ENCODE data around the gene BACH1. TPM values are rescaled to one million over a fixed set of nuclear protein-coding genes. Genes with fewer than 3 reads are reported as not detected.

Gene BACH1
- total and polyA plus RNA-seq, 11 donors: 5.3 to 83.4 (median 36.7) TPM

GRCh38 chr21:29372063-29372802 lies 73.5 kb downstream of the BACH1 start:
- H3K27me3 ChIP-seq: no peaks in the 10 kb centered on the region
- no peak overlapping the region for H3K27ac ChIP-seq
- DNase-seq (peak in 4 of 5 donors; percentile 34 to 66 (median 46)), ATAC-seq (peak; percentile 73 to 94 (median 88))
- TF ChIP-seq, protein P1, sequence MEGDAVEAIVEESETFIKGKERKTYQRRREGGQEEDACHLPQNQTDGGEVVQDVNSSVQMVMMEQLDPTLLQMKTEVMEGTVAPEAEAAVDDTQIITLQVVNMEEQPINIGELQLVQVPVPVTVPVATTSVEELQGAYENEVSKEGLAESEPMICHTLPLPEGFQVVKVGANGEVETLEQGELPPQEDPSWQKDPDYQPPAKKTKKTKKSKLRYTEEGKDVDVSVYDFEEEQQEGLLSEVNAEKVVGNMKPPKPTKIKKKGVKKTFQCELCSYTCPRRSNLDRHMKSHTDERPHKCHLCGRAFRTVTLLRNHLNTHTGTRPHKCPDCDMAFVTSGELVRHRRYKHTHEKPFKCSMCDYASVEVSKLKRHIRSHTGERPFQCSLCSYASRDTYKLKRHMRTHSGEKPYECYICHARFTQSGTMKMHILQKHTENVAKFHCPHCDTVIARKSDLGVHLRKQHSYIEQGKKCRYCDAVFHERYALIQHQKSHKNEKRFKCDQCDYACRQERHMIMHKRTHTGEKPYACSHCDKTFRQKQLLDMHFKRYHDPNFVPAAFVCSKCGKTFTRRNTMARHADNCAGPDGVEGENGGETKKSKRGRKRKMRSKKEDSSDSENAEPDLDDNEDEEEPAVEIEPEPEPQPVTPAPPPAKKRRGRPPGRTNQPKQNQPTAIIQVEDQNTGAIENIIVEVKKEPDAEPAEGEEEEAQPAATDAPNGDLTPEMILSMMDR (IDR thresholded peaks at IDR 0.05): peak; percentile 65 to 80 (median 78)
- TF ChIP-seq POLR2A (IDR thresholded peaks at IDR 0.05): no peak
- peaks cover 0 to 22% (median 0%) of the 10 kb centered on the region in 9 donors for H3K36me3 ChIP-seq
- 46 to 48% (median 47%) methylated on average over 11 of the region's 11 CpGs for WGBS, 4 donors
- intact Hi-C loops (cut with DNase I): loop anchor here in 9 of 10 donors (1.0 to 5.0 kb wide), 6 partner anchors 207 to 283 kb away; no protein-coding TSS in a partner anchor
- no peak overlapping the region for H3K4me3 ChIP-seq
- no peaks in the 10 kb centered on the region for H3K9me3 ChIP-seq
- peaks cover 0 to 3% (median 0%) of the 10 kb centered on the region in 12 donors for H3K4me1 ChIP-seq

- DNase-seq (no peak), ATAC-seq (no peak)
- intact Hi-C loops (cut with DNase I): loop anchor here in 2 of 10 donors (5.0 kb wide), 1 partner anchor 212 kb away; no protein-coding TSS in a partner anchor
- no peak for TF ChIP-seq POLR2A (IDR thresholded peaks at IDR 0.05)
- TF ChIP-seq, protein P1 (IDR thresholded peaks at IDR 0.05): no peak
- no peak overlapping the region for H3K4me3 ChIP-seq
- peaks cover 0 to 4% (median 0%) of the 10 kb centered on the region in 12 donors for H3K9me3 ChIP-seq
- H3K4me1 ChIP-seq: peaks cover 0 to 3% (median 0%) of the 10 kb centered on the region in 12 donors
- H3K36me3 ChIP-seq: peaks cover 0 to 16% (median 0%) of the 10 kb centered on the region in 9 donors
- no peak overlapping the region for H3K27ac ChIP-seq
- no peaks in the 10 kb centered on the region for H3K27me3 ChIP-seq
- WGBS, 4 donors: 84 to 97% (median 94%) methylated on average over 1 of the region's 1 CpG
Observed at GRCh38 chr21:29374481-29374880, 75.8 kb downstream of the BACH1 start.

GRCh38 chr21:29376556-29376955 lies 77.8 kb downstream of the BACH1 start:
- Histone ChIP-seq H3K4me1 (peaks cover 0 to 3% (median 0%) of the 10 kb centered on the region in 12 donors), H3K27ac (no peak overlapping the region), H3K27me3 (no peaks in the 10 kb centered on the region), H3K36me3 (peaks cover 0 to 8% (median 0%) of the 10 kb centered on the region in 9 donors), H3K9me3 (peaks cover 0 to 8% (median 0%) of the 10 kb centered on the region in 12 donors), H3K4me3 (no peak overlapping the region)
- DNase-seq: peak in 4 of 5 donors; percentile 25 to 53 (median 44)
- TF ChIP-seq, protein P1 (IDR thresholded peaks at IDR 0.05): peak in 9 of 12 donors; percentile 21 to 48 (median 39)
- no peak for TF ChIP-seq POLR2A (IDR thresholded peaks at IDR 0.05)
- WGBS, 4 donors: 58 to 65% (median 63%) methylated on average over 3 of the region's 3 CpGs
- intact Hi-C loops (cut with DNase I): no loop called here
- peak in 3 of 4 donors; percentile 29 to 59 (median 43) for ATAC-seq

- Histone ChIP-seq H3K27me3 (no peaks in the 10 kb centered on the region), H3K27ac (no peak overlapping the region), H3K36me3 (peaks cover 0 to 8% (median 0%) of the 10 kb centered on the region in 9 donors), H3K4me3 (no peak overlapping the region), H3K4me1 (peaks cover 0 to 3% (median 0%) of the 10 kb centered on the region in 12 donors), H3K9me3 (peaks cover 0 to 8% (median 0%) of the 10 kb centered on the region in 12 donors)
- TF ChIP-seq, protein P1 (IDR thresholded peaks at IDR 0.05): no peak
- TF ChIP-seq POLR2A (IDR thresholded peaks at IDR 0.05): no peak
- WGBS, 4 donors: 86 to 89% (median 87%) methylated on average over 4 of the region's 4 CpGs
- DNase-seq (no peak), ATAC-seq (no peak)
- intact Hi-C loops (cut with DNase I): no loop called here
Observed at GRCh38 chr21:29377266-29377665, 78.5 kb downstream of the BACH1 start.
